HG03457 (cell line): ENCODE data around the gene FLNB.
"Not testable (repeated sequence)": the region's sequence is repeated elsewhere in the genome, so short reads cannot be mapped to it uniquely, and the experiment has no call there.

Source experiments
- ATAC-seq: cut with Tn5 transposase; IDR thresholded peaks from one replicate; pipeline ENCODE4 v1.9.1; 2021; ENCODE audit warnings: moderate number of reproducible peaks; ENCODE audit not compliant: unreplicated experiment

Gene FLNB

GRCh38 chr3:57981483-57982087 is 26.6 kb upstream of the FLNB start:
- no peak for ATAC-seq

- no peak for ATAC-seq
Observed at GRCh38 chr3:57982561-57983243, 25.5 kb upstream of the FLNB start.

GRCh38 chr3:57983734-57984518 is 24.3 kb upstream of the FLNB start:
- peak; percentile 97 for ATAC-seq

- no peak for ATAC-seq
Observed at GRCh38 chr3:57985176-57985983, 22.8 kb upstream of the FLNB start.

- no peak for ATAC-seq
Observed at GRCh38 chr3:57985984-57986246, 22.3 kb upstream of the FLNB start.

GRCh38 chr3:57986261-57986660 is 22.0 kb upstream of the FLNB start:
- ATAC-seq: no peak

GRCh38 chr3:57989198-57989597 is 19.0 kb upstream of the FLNB start:
- not testable (repeated sequence) for ATAC-seq

GRCh38 chr3:57989646-57990045 is 18.6 kb upstream of the FLNB start:
- ATAC-seq: no peak

GRCh38 chr3:57992452-57993213 is 15.6 kb upstream of the FLNB start:
- ATAC-seq: no peak

GRCh38 chr3:57998366-57999283 is 9.6 kb upstream of the FLNB start:
- ATAC-seq: no peak

GRCh38 chr3:57999417-58000115 is 8.7 kb upstream of the FLNB start:
- ATAC-seq: no peak

- no peak for ATAC-seq
Observed at GRCh38 chr3:58000306-58001085, 7.7 kb upstream of the FLNB start.

GRCh38 chr3:58001086-58001467 is 7.1 kb upstream of the FLNB start:
- ATAC-seq: no peak

- no peak for ATAC-seq
Observed at GRCh38 chr3:58001979-58002378, 6.2 kb upstream of the FLNB start.

- ATAC-seq: no peak
Observed at GRCh38 chr3:58003093-58003492, 5.1 kb upstream of the FLNB start.

- no peak for ATAC-seq
Observed at GRCh38 chr3:58004973-58005372, 3.2 kb upstream of the FLNB start.

- no peak for ATAC-seq
Observed at GRCh38 chr3:58005669-58006068, 2.6 kb upstream of the FLNB start.

- no peak for ATAC-seq
Observed at GRCh38 chr3:58006661-58007060, 1.6 kb upstream of the FLNB start.
